Aorta (tissue), 5 donors: ENCODE results near the gene CES5A. TPM values are rescaled to one million over a fixed set of nuclear protein-coding genes. Genes with fewer than 3 reads are reported as not detected.

Experiments
- ATAC-seq: fragments of 200-7000 bp; cut with Tn5 transposase; one replicate; pipeline ENCODE4 v1.9.1; 2022; ENCODE audit warnings: moderate library complexity; ENCODE audit not compliant: low FRiP score
- DNase-seq, 2 donors: peaks; one replicate each; pipeline ENCODE4 v3.0.0-alpha.2; 2020
- H3K27ac ChIP-seq, 2 donors: one replicate each; pipeline ENCODE4 v1.5.1; 2013; ENCODE audit warnings: low read length in 2 of 2, mild to moderate bottlenecking in 2 of 2, moderate library complexity in 2 of 2, control low read depth in 1 of 2, inconsistent platforms in 1 of 2, low read depth in 1 of 2
- H3K27me3 ChIP-seq, 2 donors: one replicate each; pipeline ENCODE4 v1.6.1; 2013; ENCODE audit warnings: control low read depth in 1 of 2, low read length in 1 of 2, mild to moderate bottlenecking in 1 of 2, moderate library complexity in 1 of 2; ENCODE audit not compliant: insufficient read depth in 2 of 2, control insufficient read depth in 1 of 2
- H3K36me3 ChIP-seq, 2 donors: one replicate each; pipeline ENCODE4 v1.6.1; 2013; ENCODE audit warnings: control low read depth in 1 of 2, low read length in 1 of 2, mild to moderate bottlenecking in 1 of 2; ENCODE audit not compliant: insufficient read depth in 2 of 2, control insufficient read depth in 1 of 2
- H3K4me1 ChIP-seq, 2 donors: one replicate each; pipeline ENCODE4 v1.6.1; 2013; ENCODE audit warnings: low read length in 2 of 2, control low read depth in 1 of 2, mild to moderate bottlenecking in 1 of 2, moderate library complexity in 1 of 2; ENCODE audit not compliant: insufficient read depth in 2 of 2, control insufficient read depth in 1 of 2
- H3K4me3 ChIP-seq, 2 donors: one replicate each; pipeline ENCODE4 v1.5.1; 2013; ENCODE audit warnings: low read length in 2 of 2, control low read depth in 1 of 2, mild to moderate bottlenecking in 1 of 2
- H3K9me3 ChIP-seq: one replicate; pipeline ENCODE4 v1.6.1; 2013; ENCODE audit warnings: mild to moderate bottlenecking, low read length; ENCODE audit not compliant: control insufficient read depth
- WGBS, 2 donors: extraction: QIAGEN DNeasy Blood & Tissue Kit; methylation state at CpG; one replicate each; pipeline ENCODE4 v1.1.7; 2013; 5-methylcytosine and 5-hydroxymethylcytosine counted together
- intact Hi-C, 2 donors: fragments of 100-400 bp; cut with DNase I; formaldehyde crosslinking; loops; one replicate each; pipeline versions ENCODE4 v1.14.2 to v1.15.0; 2022
- polyA plus RNA-seq, 2 donors: library from polyadenylated mRNA; stranded (reverse); fragments of 200-250 nt; gene quantifications; one replicate each; pipeline ENCODE4 v1.2.3, GENCODE V29; 2013
- total RNA-seq, 2 donors: library from RNA; stranded (reverse); fragmentation: NEBNext Ultra II Directional; extraction: Animal tissue kit (Norgen Biotek cat#: 25700); gene quantifications; one replicate each; pipeline ENCODE4 v1.2.1, GENCODE V29; 2021
- donor health status: healthy with polysubstance abuse.
- donor health status: Bipolar disorder and iron deficiency.
- donor health status: DM: no; HTN: no; CAD: no.
- donor health status: DM: no; HTN: no; CAD: no.
- donor health status: DM: yes; HTN: yes; CAD: no.

Gene CES5A
- total and polyA plus RNA-seq, 4 donors = not detected

GRCh38 chr16:55892821-55893220, 17.6 kb upstream of the CES5A start:
- H3K4me3 ChIP-seq = no peak overlapping the region
- H3K27me3 ChIP-seq = no peaks in the 10 kb centered on the region
- H3K36me3 ChIP-seq = no peaks in the 10 kb centered on the region
- WGBS, 2 donors = 48 to 82% methylated on average over 2 of the region's 2 CpGs
- intact Hi-C loops = no loop called here
- DNase-seq (no peak), ATAC-seq (no peak)
- peaks cover 1% of the 10 kb centered on the region for H3K9me3 ChIP-seq
- H3K4me1 ChIP-seq = no peaks in the 10 kb centered on the region
- H3K27ac ChIP-seq = no peak overlapping the region

- Histone ChIP-seq H3K4me1 (no peaks in the 10 kb centered on the region), H3K4me3 (no peak overlapping the region), H3K36me3 (peaks cover 0 to 1% of the 10 kb centered on the region in 2 donors), H3K9me3 (peaks cover 1% of the 10 kb centered on the region), H3K27me3 (no peaks in the 10 kb centered on the region), H3K27ac (no peak overlapping the region)
- DNase-seq (no peak), ATAC-seq (no peak)
- intact Hi-C loops = no loop called here
- 54 to 81% methylated on average over 2 of the region's 2 CpGs for WGBS, 2 donors
These were observed 14.3 kb upstream of the CES5A start for GRCh38 chr16:55889518-55889917.

GRCh38 chr16:55888546-55888945, 13.4 kb upstream of the CES5A start:
- no peak overlapping the region for H3K27ac ChIP-seq
- peaks cover 0 to 1% of the 10 kb centered on the region in 2 donors for H3K36me3 ChIP-seq
- no peak for DNase-seq
- H3K9me3 ChIP-seq = peaks cover 1% of the 10 kb centered on the region
- H3K4me3 ChIP-seq = no peak overlapping the region
- H3K27me3 ChIP-seq = no peaks in the 10 kb centered on the region
- intact Hi-C loops = no loop called here
- no peak for ATAC-seq
- 74 to 75% methylated on average over 2 of the region's 2 CpGs for WGBS, 2 donors
- no peaks in the 10 kb centered on the region for H3K4me1 ChIP-seq

GRCh38 chr16:55876854-55877253, 1.7 kb upstream of the CES5A start:
- no peaks in the 10 kb centered on the region for H3K27me3 ChIP-seq
- no peaks in the 10 kb centered on the region for H3K9me3 ChIP-seq
- no peak overlapping the region for H3K27ac ChIP-seq
- H3K4me3 ChIP-seq = no peak overlapping the region
- ATAC-seq (no peak), DNase-seq (no peak)
- H3K4me1 ChIP-seq = no peaks in the 10 kb centered on the region
- intact Hi-C loops = no loop called here
- WGBS, 2 donors = 40 to 54% methylated on average over 4 of the region's 4 CpGs
- no peaks in the 10 kb centered on the region for H3K36me3 ChIP-seq

GRCh38 chr16:55873122-55873521, 2.1 kb downstream of the CES5A start:
- no peaks in the 10 kb centered on the region for H3K9me3 ChIP-seq
- H3K27ac ChIP-seq = no peak overlapping the region
- no peaks in the 10 kb centered on the region for H3K4me1 ChIP-seq
- ATAC-seq (no peak), DNase-seq (no peak)
- 76 to 77% methylated on average over 5 of the region's 5 CpGs for WGBS, 2 donors
- no peaks in the 10 kb centered on the region for H3K27me3 ChIP-seq
- no peaks in the 10 kb centered on the region for H3K36me3 ChIP-seq
- H3K4me3 ChIP-seq = no peak overlapping the region
- intact Hi-C loops = no loop called here

GRCh38 chr16:55872130-55872529, 3.0 kb downstream of the CES5A start:
- H3K27me3 ChIP-seq = no peaks in the 10 kb centered on the region
- intact Hi-C loops = no loop called here
- H3K36me3 ChIP-seq = no peaks in the 10 kb centered on the region
- H3K27ac ChIP-seq = no peak overlapping the region
- no peaks in the 10 kb centered on the region for H3K9me3 ChIP-seq
- ATAC-seq (no peak), DNase-seq (no peak)
- H3K4me3 ChIP-seq = no peak overlapping the region
- H3K4me1 ChIP-seq = no peaks in the 10 kb centered on the region
- 78 to 86% methylated on average over 7 of the region's 7 CpGs for WGBS, 2 donors

- 80 to 86% methylated on average over 10 of the region's 10 CpGs for WGBS, 2 donors
- DNase-seq (no peak), ATAC-seq (no peak)
- no peaks in the 10 kb centered on the region for H3K4me1 ChIP-seq
- no peak overlapping the region for H3K27ac ChIP-seq
- intact Hi-C loops = no loop called here
- H3K27me3 ChIP-seq = no peaks in the 10 kb centered on the region
- H3K36me3 ChIP-seq = no peaks in the 10 kb centered on the region
- H3K4me3 ChIP-seq = no peak overlapping the region
- no peaks in the 10 kb centered on the region for H3K9me3 ChIP-seq
These were observed 3.6 kb downstream of the CES5A start for GRCh38 chr16:55871411-55872038.

GRCh38 chr16:55868980-55869379, 6.2 kb downstream of the CES5A start:
- DNase-seq (no peak), ATAC-seq (no peak)
- no peaks in the 10 kb centered on the region for H3K4me1 ChIP-seq
- H3K4me3 ChIP-seq = no peak overlapping the region
- H3K27me3 ChIP-seq = no peaks in the 10 kb centered on the region
- no peaks in the 10 kb centered on the region for H3K36me3 ChIP-seq
- intact Hi-C loops = no loop called here
- WGBS, 2 donors = 82 to 87% methylated on average over 7 of the region's 7 CpGs
- H3K27ac ChIP-seq = no peak overlapping the region
- no peaks in the 10 kb centered on the region for H3K9me3 ChIP-seq

GRCh38 chr16:55868137-55868536, 7.0 kb downstream of the CES5A start:
- Histone ChIP-seq H3K4me3 (no peak overlapping the region), H3K27me3 (no peaks in the 10 kb centered on the region), H3K4me1 (no peaks in the 10 kb centered on the region), H3K9me3 (no peaks in the 10 kb centered on the region), H3K36me3 (no peaks in the 10 kb centered on the region), H3K27ac (no peak overlapping the region)
- DNase-seq (no peak), ATAC-seq (no peak)
- WGBS, 2 donors = 62 to 73% methylated on average over 2 of the region's 2 CpGs
- intact Hi-C loops = no loop called here
